ENCODE data around the gene RNU4-1. TPM values are rescaled to one million over a fixed set of nuclear protein-coding genes. Genes with fewer than 3 reads are reported as not detected.

RNU4-1 gene
- total RNA-seq, 1 experiment from 2014 or later: 2,759 TPM

GRCh38 chr12:120286768-120287490 is 6.1 kb downstream of the RNU4-1 start:
- Mint-ChIP-seq H3K4me3 (ENCODE audit: low read depth, unreplicated experiment) (no peak overlapping the region), H3K27me3 (ENCODE audit: unreplicated experiment) (peaks cover 13% of the 10 kb centered on the region), H3K27ac (ENCODE audit: unreplicated experiment) (no peak overlapping the region), H3K36me3 (ENCODE audit: insufficient read depth, unreplicated experiment) (no peaks in the 10 kb centered on the region), H3K4me1 (ENCODE audit: low read depth, unreplicated experiment) (peaks cover 34% of the 10 kb centered on the region), H3K9me3 (ENCODE audit: low read depth, unreplicated experiment) (no peaks in the 10 kb centered on the region)
- intact Hi-C loops (cut with micrococcal nuclease; ENCODE audit: unreplicated experiment): no loop called here
- CTCF ChIA-PET: interaction anchor here (0.9 to 1.1 kb wide), 2 partner anchors 58 to 59 kb away, joined by 3 to 4 read pairs; no protein-coding TSS in a partner anchor
- no TSS peak for BruUV-seq (replicated peaks)
- no peak for DNase-seq
- TF ChIP-seq, protein P1, sequence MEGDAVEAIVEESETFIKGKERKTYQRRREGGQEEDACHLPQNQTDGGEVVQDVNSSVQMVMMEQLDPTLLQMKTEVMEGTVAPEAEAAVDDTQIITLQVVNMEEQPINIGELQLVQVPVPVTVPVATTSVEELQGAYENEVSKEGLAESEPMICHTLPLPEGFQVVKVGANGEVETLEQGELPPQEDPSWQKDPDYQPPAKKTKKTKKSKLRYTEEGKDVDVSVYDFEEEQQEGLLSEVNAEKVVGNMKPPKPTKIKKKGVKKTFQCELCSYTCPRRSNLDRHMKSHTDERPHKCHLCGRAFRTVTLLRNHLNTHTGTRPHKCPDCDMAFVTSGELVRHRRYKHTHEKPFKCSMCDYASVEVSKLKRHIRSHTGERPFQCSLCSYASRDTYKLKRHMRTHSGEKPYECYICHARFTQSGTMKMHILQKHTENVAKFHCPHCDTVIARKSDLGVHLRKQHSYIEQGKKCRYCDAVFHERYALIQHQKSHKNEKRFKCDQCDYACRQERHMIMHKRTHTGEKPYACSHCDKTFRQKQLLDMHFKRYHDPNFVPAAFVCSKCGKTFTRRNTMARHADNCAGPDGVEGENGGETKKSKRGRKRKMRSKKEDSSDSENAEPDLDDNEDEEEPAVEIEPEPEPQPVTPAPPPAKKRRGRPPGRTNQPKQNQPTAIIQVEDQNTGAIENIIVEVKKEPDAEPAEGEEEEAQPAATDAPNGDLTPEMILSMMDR (IDR thresholded peaks at IDR 0.05; ENCODE audit: unreplicated experiment): no peak

DNA sequence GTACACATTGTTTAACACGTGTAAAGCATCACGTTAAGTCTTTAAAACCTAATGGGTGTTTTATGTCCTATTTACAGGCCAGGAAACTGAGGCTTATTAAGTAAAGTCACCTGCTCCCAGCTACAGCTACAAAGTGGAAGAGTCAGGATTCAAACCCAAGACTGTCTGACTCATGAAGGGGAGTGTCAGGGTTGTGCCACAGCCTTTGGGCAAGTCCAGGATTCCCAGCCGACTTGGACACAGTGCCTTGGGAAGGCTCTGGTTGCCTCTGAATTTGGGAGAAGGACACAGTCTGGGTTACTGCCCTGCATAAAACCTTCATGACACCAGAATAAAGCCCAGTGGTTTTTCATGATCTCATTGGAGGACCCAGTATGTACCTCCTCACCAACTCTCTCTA is 8.7 kb downstream of the RNU4-1 start:
- TF ChIP-seq, protein P1 (IDR thresholded peaks at IDR 0.05; ENCODE audit: unreplicated experiment): no peak
- peaks cover 19% of the 10 kb centered on the region for H3K4me1 Mint-ChIP-seq (ENCODE audit: low read depth, unreplicated experiment)
- H3K9me3 Mint-ChIP-seq (ENCODE audit: low read depth, unreplicated experiment): no peaks in the 10 kb centered on the region
- peaks cover 13% of the 10 kb centered on the region for H3K27me3 Mint-ChIP-seq (ENCODE audit: unreplicated experiment)
- CTCF ChIA-PET: no interaction called here
- BruUV-seq (replicated peaks): no TSS peak
- intact Hi-C loops (cut with micrococcal nuclease; ENCODE audit: unreplicated experiment): no loop called here
- DNase-seq: no peak
- no peaks in the 10 kb centered on the region for H3K36me3 Mint-ChIP-seq (ENCODE audit: insufficient read depth, unreplicated experiment)
- no peak overlapping the region for H3K4me3 Mint-ChIP-seq (ENCODE audit: low read depth, unreplicated experiment)
- no peak overlapping the region for H3K27ac Mint-ChIP-seq (ENCODE audit: unreplicated experiment)

DNA sequence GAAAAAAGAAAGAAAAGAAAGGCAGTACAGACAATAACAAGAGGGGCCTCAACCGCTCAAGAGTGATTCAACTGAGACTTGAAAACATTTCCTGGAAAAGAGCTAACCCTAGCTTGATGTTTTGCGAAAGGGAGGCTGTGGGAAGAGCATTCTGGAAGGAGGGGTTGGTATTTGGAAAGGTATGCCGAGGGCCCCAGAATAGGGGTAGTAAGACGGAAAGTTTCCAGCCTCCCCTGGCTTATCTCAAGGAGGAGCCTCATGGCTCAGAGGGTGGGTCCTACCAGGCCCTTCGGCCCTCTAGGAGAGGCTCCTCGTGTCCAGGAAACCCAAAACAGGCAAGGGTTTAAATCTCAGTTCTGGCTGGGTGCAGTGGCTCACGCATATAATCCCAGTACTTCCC is 9.7 kb downstream of the RNU4-1 start:
- no peak overlapping the region for H3K4me3 Mint-ChIP-seq (ENCODE audit: low read depth, unreplicated experiment)
- no peak for DNase-seq
- no peaks in the 10 kb centered on the region for H3K9me3 Mint-ChIP-seq (ENCODE audit: low read depth, unreplicated experiment)
- no TSS peak for BruUV-seq (replicated peaks)
- intact Hi-C loops (cut with micrococcal nuclease; ENCODE audit: unreplicated experiment): no loop called here
- no peaks in the 10 kb centered on the region for H3K36me3 Mint-ChIP-seq (ENCODE audit: insufficient read depth, unreplicated experiment)
- CTCF ChIA-PET: interaction anchor here (0.5 to 1.1 kb wide), 4 partner anchors 18 to 434 kb away, joined by 3 to 4 read pairs (median 4); partner anchors contain the start of gene PXN
- peaks cover 19% of the 10 kb centered on the region for H3K4me1 Mint-ChIP-seq (ENCODE audit: low read depth, unreplicated experiment)
- H3K27me3 Mint-ChIP-seq (ENCODE audit: unreplicated experiment): peaks cover 13% of the 10 kb centered on the region
- no peak overlapping the region for H3K27ac Mint-ChIP-seq (ENCODE audit: unreplicated experiment)
- TF ChIP-seq, protein P1 (IDR thresholded peaks at IDR 0.05; ENCODE audit: unreplicated experiment): no peak

DNA sequence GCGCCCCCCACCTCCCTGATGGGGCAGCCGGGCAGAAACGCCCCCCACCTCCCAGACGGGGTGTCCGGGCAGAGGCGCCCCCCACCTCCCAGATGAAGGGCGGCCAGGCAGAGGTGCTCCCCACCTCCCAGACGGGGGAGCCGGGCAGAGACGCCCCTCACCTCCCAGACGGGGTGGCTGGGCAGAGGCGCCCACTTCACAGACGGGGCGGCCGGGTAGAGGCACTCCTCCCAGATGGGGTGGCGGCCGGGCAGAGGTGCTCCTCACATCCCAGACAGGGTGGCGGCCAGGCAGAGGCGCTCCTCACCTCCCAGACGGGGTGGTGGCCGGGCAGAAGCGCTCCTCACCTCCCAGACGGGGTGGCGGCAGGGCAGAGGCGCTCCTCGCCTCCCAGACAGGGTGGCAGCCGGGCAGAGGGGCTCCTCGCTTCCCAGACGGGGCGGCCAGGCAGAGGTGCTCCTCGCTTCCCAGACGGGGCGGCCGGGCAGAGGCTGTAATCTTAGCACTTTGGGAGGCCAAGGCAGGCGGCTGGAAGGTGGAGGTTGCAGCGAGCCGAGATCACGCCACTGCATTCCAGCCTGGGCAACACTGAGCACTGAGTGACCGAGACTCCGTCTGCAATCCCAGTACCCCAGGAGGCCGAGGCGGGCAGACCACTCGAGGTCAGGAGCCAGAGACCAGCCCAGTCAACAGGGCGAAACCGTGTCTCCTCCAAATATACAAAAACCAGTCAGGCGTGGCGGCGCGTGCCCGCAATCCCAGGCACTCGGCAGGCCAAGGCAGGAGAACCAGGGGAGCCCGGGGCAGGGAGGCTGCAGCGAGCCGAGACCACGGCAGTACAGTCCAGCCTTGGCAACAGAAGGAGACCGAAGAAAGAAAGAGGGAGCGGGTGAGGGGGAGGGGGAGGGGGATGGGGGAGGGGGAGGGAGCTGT is 14.6 kb downstream of the RNU4-1 start:
- H3K36me3 Mint-ChIP-seq (ENCODE audit: insufficient read depth, unreplicated experiment): no peaks in the 10 kb centered on the region
- intact Hi-C loops (cut with micrococcal nuclease; ENCODE audit: unreplicated experiment): no loop called here
- CTCF ChIA-PET: no interaction called here
- H3K27me3 Mint-ChIP-seq (ENCODE audit: unreplicated experiment): no peaks in the 10 kb centered on the region
- TF ChIP-seq, protein P1 (IDR thresholded peaks at IDR 0.05; ENCODE audit: unreplicated experiment): no peak
- DNase-seq: no peak
- H3K4me1 Mint-ChIP-seq (ENCODE audit: low read depth, unreplicated experiment): peaks cover 9% of the 10 kb centered on the region
- no peaks in the 10 kb centered on the region for H3K9me3 Mint-ChIP-seq (ENCODE audit: low read depth, unreplicated experiment)
- no peak overlapping the region for H3K27ac Mint-ChIP-seq (ENCODE audit: unreplicated experiment)
- no TSS peak for BruUV-seq (replicated peaks)
- H3K4me3 Mint-ChIP-seq (ENCODE audit: low read depth, unreplicated experiment): no peak overlapping the region

Measured in Calu3 (cell line).